HepG2 (cell line): Measurements from ENCODE around the gene CATSPERE. TPM values are rescaled to one million over a fixed set of nuclear protein-coding genes. Genes with fewer than 3 reads are reported as not detected.
"Not testable (repeated sequence)": the region's sequence is repeated elsewhere in the genome, so short reads cannot be mapped to it uniquely, and the experiment has no call there.

Experiments used
- ATAC-seq: fragments of 200-7000 bp; cut with Tn5 transposase; 3 replicates; pipeline ENCODE4 v1.9.1; 2020; ENCODE audit warnings: mild to moderate bottlenecking, moderate library complexity
- BruUV-seq: library from RNA; stranded (reverse); fragments of 400-500 nt; replicated peaks from 2 replicates; lab custom pipeline; 2021; lab: Mats Ljungman, UMichigan
- CTCF ChIA-PET: fragments of 300-600 bp; formaldehyde crosslinking; extraction: SDS; loops from one replicate; lab custom pipeline; 2021; ENCODE audit warnings: low total read pairs, inconsistent platforms, low intra/inter-chr PET ratio; lab: Yijun Ruan, JAX
- POLR2A ChIA-PET: fragments of 350-600 bp; sonication (Branson Sonifier 250); formaldehyde crosslinking; loops from one replicate; lab custom pipeline; 2020; ENCODE audit warnings: antibody characterized with exemption, inconsistent platforms; lab: Yijun Ruan, JAX
- DNase-seq: peaks from one replicate; pipeline ENCODE4 v3.0.0-alpha.2; 2015; ENCODE audit warnings: low spot score
- FAIRE-seq: peaks from 3 replicates; lab custom pipeline; 2011; peaks lifted over from hg19 to GRCh38; lab: Jason Lieb, UNC
- H2AFZ ChIP-seq: one replicate; pipeline ENCODE4 v1.6.1; 2011; ENCODE audit warnings: low read length, inconsistent platforms
- H3K27ac ChIP-seq: fragments of 300-600 bp; 3 replicates; pipeline ENCODE4 v1.8.0; 2011; ENCODE audit warnings: mixed run types, mild to moderate bottlenecking, mixed read lengths, low read length, inconsistent platforms; ENCODE audit not compliant: insufficient read depth; ENCODE audit errors: extremely low read length
- H3K27me3 ChIP-seq, 2 experiments: fragments of 200-600 bp in 1 of 2; 2 replicates in 1 of 2; 3 replicates in 1 of 2; pipeline versions ENCODE4 v1.6.0 to v1.8.0; 2011; ENCODE audit warnings: low read length in 2 of 2, mild to moderate bottlenecking in 2 of 2, moderate library complexity in 2 of 2, inconsistent platforms in 1 of 2; ENCODE audit not compliant: insufficient read depth in 2 of 2, control insufficient read depth in 1 of 2
- H3K36me3 ChIP-seq, 2 experiments: fragments of 200-600 bp in 1 of 2; replicated peaks in 1 of 2; 2 replicates in 1 of 2; 3 replicates in 1 of 2; pipeline versions ENCODE4 v1.5.1 to v1.8.0; 2011; ENCODE audit warnings: low read length in 2 of 2, inconsistent platforms in 1 of 2; ENCODE audit not compliant: insufficient read depth in 2 of 2, control insufficient read depth in 1 of 2
- H3K4me1 ChIP-seq: 2 replicates; pipeline ENCODE4 v1.5.1; 2012; ENCODE audit warnings: low read length, inconsistent platforms; ENCODE audit not compliant: insufficient read depth
- H3K4me2 ChIP-seq: 2 replicates; pipeline ENCODE4 v1.6.0; 2011; ENCODE audit warnings: low read depth, low read length, inconsistent platforms
- H3K4me3 ChIP-seq, 3 experiments: fragments of 200-600 bp in 1 of 3; sonication (generic), shearing (Covaris generic) in 1 of 3; replicated peaks in 1 of 3; 2 replicates each; pipeline ENCODE4 v1.5.1; 2011 to 2016; ENCODE audit warnings: low read length in 3 of 3, inconsistent platforms in 2 of 3, low read depth in 2 of 3, mild to moderate bottlenecking in 2 of 3, control low read depth in 1 of 3, mixed read lengths in 1 of 3; ENCODE audit not compliant: insufficient read depth in 1 of 3
- H3K79me2 ChIP-seq: one replicate; pipeline ENCODE4 v1.6.1; 2011; ENCODE audit warnings: low read length, inconsistent platforms; ENCODE audit not compliant: insufficient read depth
- H3K9ac ChIP-seq: 2 replicates; pipeline ENCODE4 v1.6.0; 2011; ENCODE audit warnings: mild to moderate bottlenecking, low read depth, low read length, inconsistent platforms; ENCODE audit not compliant: insufficient read depth
- H3K9me3 ChIP-seq: 2 replicates; pipeline ENCODE4 v1.5.1; 2012; ENCODE audit warnings: mild to moderate bottlenecking, low read length
- H4K20me1 ChIP-seq: 2 replicates; pipeline ENCODE4 v1.6.0; 2011; ENCODE audit warnings: inconsistent platforms, mild to moderate bottlenecking, low read length, moderate library complexity; ENCODE audit not compliant: insufficient read depth
- ELK4 ChIP-seq: sonication (generic); formaldehyde crosslinking; IDR thresholded peaks from 2 replicates; pipeline ENCODE4 v1.9.0; 2021; ENCODE audit warnings: missing genetic modification reagents, borderline replicate concordance
- HES4 ChIP-seq: sonication (generic); formaldehyde crosslinking; IDR thresholded peaks from 2 replicates; pipeline ENCODE4 v1.9.0; 2021; ENCODE audit warnings: mild to moderate bottlenecking, missing genetic modification reagents, borderline replicate concordance
- SAP130 ChIP-seq: IDR thresholded peaks from 2 replicates; pipeline ENCODE4 v1.6.1; 2016; ENCODE audit warnings: low read depth
- ZNF235 ChIP-seq: sonication (generic); formaldehyde crosslinking; IDR thresholded peaks from 2 replicates; pipeline ENCODE4 v1.8.1; 2023; ENCODE audit warnings: mild to moderate bottlenecking, missing genetic modification reagents, borderline replicate concordance
- ZNF562 ChIP-seq: sonication (generic); formaldehyde crosslinking; IDR thresholded peaks from 2 replicates; pipeline ENCODE4 v1.8.0; 2022; ENCODE audit warnings: missing genetic modification reagents, borderline replicate concordance
- ZNF781 ChIP-seq: sonication (generic); formaldehyde crosslinking; IDR thresholded peaks from 2 replicates; pipeline ENCODE4 v1.5.1; 2020; ENCODE audit warnings: borderline replicate concordance, mild to moderate bottlenecking, missing genetic modification reagents; ENCODE audit errors: not compliant biosample characterization
- WGBS: methylation state at CpG from one replicate; pipeline ENCODE4 v1.1.6; 2017; ENCODE audit warnings: low lambda C conversion rate; 5-methylcytosine and 5-hydroxymethylcytosine counted together
- in situ Hi-C: cut with HindIII; loops from 2 replicates; pipeline ENCODE4 v1.10.0; 2017; ENCODE audit warnings: low pct_unique_long_range_greater_than_20kb; ENCODE audit not compliant: extremely low pct_ligation_motif_present
- intact Hi-C: fragments of 100-400 bp; cut with micrococcal nuclease; formaldehyde crosslinking; loops from one replicate; pipeline ENCODE4 v1.10.0; 2022; ENCODE audit not compliant: unreplicated experiment
- polyA plus RNA-seq, 8 experiments: library from polyadenylated mRNA; depleted of rRNA in 3 of 8; stranded (reverse) in 7 of 8; unstranded in 1 of 8; fragments of >200 nt; fragmentation: Illumina TruSeq in 4 of 8; extraction: Trizol in 4 of 8; gene quantifications; 2 replicates each; pipeline versions ENCODE4 v1.2.1 to v1.2.3, GENCODE V29; 2011 to 2016; ENCODE audit warnings: low read depth in 4 of 8, missing spikeins in 1 of 8, mixed read lengths in 1 of 8; ENCODE audit not compliant: insufficient read depth in 1 of 8
- total RNA-seq, 5 experiments: library from RNA; depleted of rRNA; stranded (reverse); fragments of >200 nt; fragmentation: Illumina TruSeq; extraction: Trizol; gene quantifications; 2 replicates each; pipeline ENCODE4 v1.2.3, GENCODE V29; 2016; ENCODE audit warnings: low read depth in 1 of 5

CATSPERE gene
- total and polyA plus RNA-seq, 2 of the 13 experiments (the other 11 are each of a cell fraction or from before 2014, with no cell fraction given): 0.34 to 0.51 TPM

- Histone ChIP-seq H2AFZ (no peak overlapping the region), H4K20me1 (no peaks in the 10 kb centered on the region), H3K27me3 (no peaks in the 10 kb centered on the region), H3K79me2 (no peaks in the 10 kb centered on the region), H3K9ac (no peak overlapping the region), H3K4me2 (no peak overlapping the region), H3K4me3 (no peak overlapping the region), H3K36me3 (no peaks in the 10 kb centered on the region), H3K9me3 (peaks cover 48% of the 10 kb centered on the region), H3K27ac (no peak overlapping the region), H3K4me1 (no peaks in the 10 kb centered on the region)
- no peak for ATAC-seq
- ChIA-PET POLR2A (no interaction called here), CTCF (no interaction called here)
- no TSS peak for BruUV-seq
- in situ Hi-C loops: no loop called here
- no peak for FAIRE-seq
- TF ChIP-seq ELK4 (CRISPR knock-in tag): no peak
- no peak for TF ChIP-seq ZNF235 (CRISPR knock-in tag)
- TF ChIP-seq SAP130: no peak
- TF ChIP-seq HES4 (CRISPR knock-in tag): no peak
- TF ChIP-seq ZNF562 (CRISPR knock-in tag): peak; percentile 87; the same call in 1 of the 2 replicates
- no peak for TF ChIP-seq ZNF781
- WGBS: 59% methylated on average over 3 of the region's 3 CpGs
- intact Hi-C loops: no loop called here
- no peak for DNase-seq
These were observed 115.3 kb downstream of the CATSPERE start for GRCh38 chr1:244576259-244576892.

GRCh38 chr1:244578205-244578604 is 117.1 kb downstream of the CATSPERE start:
- H2AFZ ChIP-seq, H3K79me2 ChIP-seq, DNase-seq, in situ Hi-C loops, BruUV-seq, FAIRE-seq, H3K27me3 ChIP-seq, H3K4me1 ChIP-seq, H3K4me2 ChIP-seq, H3K36me3 ChIP-seq, POLR2A ChIA-PET, CTCF ChIA-PET, H4K20me1 ChIP-seq, H3K9ac ChIP-seq, H3K27ac ChIP-seq, ATAC-seq, intact Hi-C loops, H3K4me3 ChIP-seq: not testable (repeated sequence)
- peaks cover 47% of the 10 kb centered on the region for H3K9me3 ChIP-seq
- 23% methylated on average over 7 of the region's 7 CpGs for WGBS
